ENCODE measurements around the gene STK10.

- TF ChIP-seq, protein P1, sequence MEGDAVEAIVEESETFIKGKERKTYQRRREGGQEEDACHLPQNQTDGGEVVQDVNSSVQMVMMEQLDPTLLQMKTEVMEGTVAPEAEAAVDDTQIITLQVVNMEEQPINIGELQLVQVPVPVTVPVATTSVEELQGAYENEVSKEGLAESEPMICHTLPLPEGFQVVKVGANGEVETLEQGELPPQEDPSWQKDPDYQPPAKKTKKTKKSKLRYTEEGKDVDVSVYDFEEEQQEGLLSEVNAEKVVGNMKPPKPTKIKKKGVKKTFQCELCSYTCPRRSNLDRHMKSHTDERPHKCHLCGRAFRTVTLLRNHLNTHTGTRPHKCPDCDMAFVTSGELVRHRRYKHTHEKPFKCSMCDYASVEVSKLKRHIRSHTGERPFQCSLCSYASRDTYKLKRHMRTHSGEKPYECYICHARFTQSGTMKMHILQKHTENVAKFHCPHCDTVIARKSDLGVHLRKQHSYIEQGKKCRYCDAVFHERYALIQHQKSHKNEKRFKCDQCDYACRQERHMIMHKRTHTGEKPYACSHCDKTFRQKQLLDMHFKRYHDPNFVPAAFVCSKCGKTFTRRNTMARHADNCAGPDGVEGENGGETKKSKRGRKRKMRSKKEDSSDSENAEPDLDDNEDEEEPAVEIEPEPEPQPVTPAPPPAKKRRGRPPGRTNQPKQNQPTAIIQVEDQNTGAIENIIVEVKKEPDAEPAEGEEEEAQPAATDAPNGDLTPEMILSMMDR (IDR thresholded peaks at IDR 0.05 in 2 of 3, conservative IDR thresholded peaks at IDR 0.05 in 1 of 3; ENCODE audit: insufficient read depth in 2 of 3, low read depth in 1 of 3, low read length in 3 of 3), result no peak
- TF ChIP-seq JUNB (CRISPR knock-in tag; conservative IDR thresholded peaks at IDR 0.05) (no peak), ZNF184 (CRISPR knock-in tag; IDR thresholded peaks at IDR 0.05) (no peak), ZNF197 (CRISPR knock-in tag; IDR thresholded peaks at IDR 0.05; ENCODE audit: low read depth) (peak; percentile 97), ZNF143 (CRISPR knock-in tag; IDR thresholded peaks at IDR 0.05) (peak; percentile 97)
- TF ChIP-seq, protein P2, sequence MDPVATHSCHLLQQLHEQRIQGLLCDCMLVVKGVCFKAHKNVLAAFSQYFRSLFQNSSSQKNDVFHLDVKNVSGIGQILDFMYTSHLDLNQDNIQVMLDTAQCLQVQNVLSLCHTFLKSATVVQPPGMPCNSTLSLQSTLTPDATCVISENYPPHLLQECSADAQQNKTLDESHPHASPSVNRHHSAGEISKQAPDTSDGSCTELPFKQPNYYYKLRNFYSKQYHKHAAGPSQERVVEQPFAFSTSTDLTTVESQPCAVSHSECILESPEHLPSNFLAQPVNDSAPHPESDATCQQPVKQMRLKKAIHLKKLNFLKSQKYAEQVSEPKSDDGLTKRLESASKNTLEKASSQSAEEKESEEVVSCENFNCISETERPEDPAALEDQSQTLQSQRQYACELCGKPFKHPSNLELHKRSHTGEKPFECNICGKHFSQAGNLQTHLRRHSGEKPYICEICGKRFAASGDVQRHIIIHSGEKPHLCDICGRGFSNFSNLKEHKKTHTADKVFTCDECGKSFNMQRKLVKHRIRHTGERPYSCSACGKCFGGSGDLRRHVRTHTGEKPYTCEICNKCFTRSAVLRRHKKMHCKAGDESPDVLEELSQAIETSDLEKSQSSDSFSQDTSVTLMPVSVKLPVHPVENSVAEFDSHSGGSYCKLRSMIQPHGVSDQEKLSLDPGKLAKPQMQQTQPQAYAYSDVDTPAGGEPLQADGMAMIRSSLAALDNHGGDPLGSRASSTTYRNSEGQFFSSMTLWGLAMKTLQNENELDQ (CRISPR knock-in tag; IDR thresholded peaks at IDR 0.05; ENCODE audit: borderline replicate concordance), result no peak
- TF ChIP-seq, protein P3, sequence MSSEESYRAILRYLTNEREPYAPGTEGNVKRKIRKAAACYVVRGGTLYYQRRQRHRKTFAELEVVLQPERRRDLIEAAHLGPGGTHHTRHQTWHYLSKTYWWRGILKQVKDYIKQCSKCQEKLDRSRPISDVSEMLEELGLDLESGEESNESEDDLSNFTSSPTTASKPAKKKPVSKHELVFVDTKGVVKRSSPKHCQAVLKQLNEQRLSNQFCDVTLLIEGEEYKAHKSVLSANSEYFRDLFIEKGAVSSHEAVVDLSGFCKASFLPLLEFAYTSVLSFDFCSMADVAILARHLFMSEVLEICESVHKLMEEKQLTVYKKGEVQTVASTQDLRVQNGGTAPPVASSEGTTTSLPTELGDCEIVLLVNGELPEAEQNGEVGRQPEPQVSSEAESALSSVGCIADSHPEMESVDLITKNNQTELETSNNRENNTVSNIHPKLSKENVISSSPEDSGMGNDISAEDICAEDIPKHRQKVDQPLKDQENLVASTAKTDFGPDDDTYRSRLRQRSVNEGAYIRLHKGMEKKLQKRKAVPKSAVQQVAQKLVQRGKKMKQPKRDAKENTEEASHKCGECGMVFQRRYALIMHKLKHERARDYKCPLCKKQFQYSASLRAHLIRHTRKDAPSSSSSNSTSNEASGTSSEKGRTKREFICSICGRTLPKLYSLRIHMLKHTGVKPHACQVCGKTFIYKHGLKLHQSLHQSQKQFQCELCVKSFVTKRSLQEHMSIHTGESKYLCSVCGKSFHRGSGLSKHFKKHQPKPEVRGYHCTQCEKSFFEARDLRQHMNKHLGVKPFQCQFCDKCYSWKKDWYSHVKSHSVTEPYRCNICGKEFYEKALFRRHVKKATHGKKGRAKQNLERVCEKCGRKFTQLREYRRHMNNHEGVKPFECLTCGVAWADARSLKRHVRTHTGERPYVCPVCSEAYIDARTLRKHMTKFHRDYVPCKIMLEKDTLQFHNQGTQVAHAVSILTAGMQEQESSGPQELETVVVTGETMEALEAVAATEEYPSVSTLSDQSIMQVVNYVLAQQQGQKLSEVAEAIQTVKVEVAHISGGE (CRISPR knock-in tag; IDR thresholded peaks at IDR 0.05), result peak; percentile 87 to 98 (median 96)
Measured at GRCh38 chr5:172006321-172007174, 181.5 kb downstream of the STK10 start, which contains the start of gene FBXW11.
